ENCODE data around the gene CDK12. TPM values are rescaled to one million over a fixed set of nuclear protein-coding genes. Genes with fewer than 3 reads are reported as not detected.

The CDK12 gene
- 28.0 to 38.9 TPM (median 34.2 TPM) in 5 replicates for total RNA-seq (2022; extraction: Qiagen RNA extraction)

GRCh38 chr17:39461113-39461925 lies at the start of gene CDK12:
Gene CDK12, plus strand, starts transcription at chr17:39461486. Its CDS starts 586 bp downstream, at chr17:39462072.

GRCh38 chr17:39450847-39451581 lies 10.3 kb upstream of the CDK12 start, which contains the start of gene MED1:
Gene MED1, minus strand, starts transcription at chr17:39451263. Its CDS starts 201 bp downstream, at chr17:39451062.

Other genes with a start within 250 kb of the CDK12 start
- 2.3 to 3.4 TPM (median 2.9 TPM) in 5 replicates for gene STAC2, start 235.5 kb upstream of the CDK12 start, total RNA-seq (2022; extraction: Qiagen RNA extraction)
- gene FBXL20, start 59.9 kb upstream of the CDK12 start, total RNA-seq (2022; extraction: Qiagen RNA extraction): 5.9 to 7.8 TPM (median 7.0 TPM) in 5 replicates
- 25.0 to 33.7 TPM (median 30.0 TPM) in 5 replicates for gene MED1, start 10.2 kb upstream of the CDK12 start, total RNA-seq (2022; extraction: Qiagen RNA extraction)
- gene NEUROD2, start 146.4 kb downstream of the CDK12 start, total RNA-seq (2022; extraction: Qiagen RNA extraction): 0.08 TPM in 1 of 5 replicates, not detected in the others
- 0.11 to 0.12 TPM (median 0.11 TPM) in 3 of 5 replicates, not detected in the others for gene PPP1R1B, start 165.5 kb downstream of the CDK12 start, total RNA-seq (2022; extraction: Qiagen RNA extraction)
- gene STARD3, start 175.7 kb downstream of the CDK12 start, total RNA-seq (2022; extraction: Qiagen RNA extraction): 41.7 to 55.4 TPM (median 54.8 TPM) in 5 replicates
- gene TCAP, start 203.9 kb downstream of the CDK12 start, total RNA-seq (2022; extraction: Qiagen RNA extraction): 0.74 to 1.4 TPM (median 0.90 TPM) in 5 replicates
- 0.27 to 0.68 TPM (median 0.33 TPM) in 4 of 5 replicates, not detected in the other for gene PNMT, start 207.0 kb downstream of the CDK12 start, total RNA-seq (2022; extraction: Qiagen RNA extraction)
- gene PGAP3, start 226.6 kb downstream of the CDK12 start, total RNA-seq (2022; extraction: Qiagen RNA extraction): 7.3 to 8.5 TPM (median 8.2 TPM) in 5 replicates
- gene ERBB2, start 238.6 kb downstream of the CDK12 start, total RNA-seq (2022; extraction: Qiagen RNA extraction): 26.2 to 34.3 TPM (median 33.5 TPM) in 5 replicates

Measured in A549 treated with Mapracorat at 1 μM for 4 hours (cell line).